ENCODE measurements around the gene CACNA1E. TPM values are rescaled to one million over a fixed set of nuclear protein-coding genes. Genes with fewer than 3 reads are reported as not detected.

CACNA1E gene
- total RNA-seq, 4 donors from 2014 or later, result 0.03 to 0.15 TPM; not detected in 2

- TF ChIP-seq POLR2A (IDR thresholded peaks at IDR 0.05), result no peak
- TF ChIP-seq CTCF (IDR thresholded peaks at IDR 0.05), result no peak
- DNase-seq (ENCODE audit: low spot score in 2 of 2), result peak in 1 of 2 donors; percentile 75
- WGBS, 2 donors, result 30 to 34% methylated on average over 5 of the region's 5 CpGs
- intact Hi-C loops (cut with DNase I; ENCODE audit: low total_unique reads), result no loop called here
- no peak overlapping the region for H3K4me3 ChIP-seq (ENCODE audit: low read depth, poor library complexity, severe bottlenecking)
These were observed 253.7 kb downstream of the CACNA1E start for GRCh38 chr1:181737056-181737455.

- intact Hi-C loops (cut with DNase I; ENCODE audit: low total_unique reads), result no loop called here
- 84 to 87% methylated on average over 9 of the region's 9 CpGs for WGBS, 2 donors
- TF ChIP-seq CTCF (IDR thresholded peaks at IDR 0.05), result no peak
- TF ChIP-seq POLR2A (IDR thresholded peaks at IDR 0.05), result no peak
- DNase-seq (ENCODE audit: low spot score in 2 of 2), result no peak
- H3K4me3 ChIP-seq (ENCODE audit: low read depth, poor library complexity, severe bottlenecking), result no peak overlapping the region
These were observed 255.9 kb downstream of the CACNA1E start for GRCh38 chr1:181739214-181739613.

GRCh38 chr1:181742426-181742825 lies 259.1 kb downstream of the CACNA1E start:
- WGBS, 2 donors, result 74 to 80% methylated on average over 4 of the region's 4 CpGs
- intact Hi-C loops (cut with DNase I; ENCODE audit: low total_unique reads), result no loop called here
- DNase-seq (ENCODE audit: low spot score in 2 of 2), result no peak
- TF ChIP-seq CTCF (IDR thresholded peaks at IDR 0.05) (no peak), POLR2A (IDR thresholded peaks at IDR 0.05) (no peak)
- H3K4me3 ChIP-seq (ENCODE audit: low read depth, poor library complexity, severe bottlenecking), result no peak overlapping the region

GRCh38 chr1:181743878-181744312 lies 260.6 kb downstream of the CACNA1E start:
- no peak overlapping the region for H3K4me3 ChIP-seq (ENCODE audit: low read depth, poor library complexity, severe bottlenecking)
- 44 to 45% methylated on average over 6 of the region's 6 CpGs for WGBS, 2 donors
- no peak for DNase-seq (ENCODE audit: low spot score in 2 of 2)
- no peak for TF ChIP-seq POLR2A (IDR thresholded peaks at IDR 0.05)
- no peak for TF ChIP-seq CTCF (IDR thresholded peaks at IDR 0.05)
- intact Hi-C loops (cut with DNase I; ENCODE audit: low total_unique reads), result no loop called here

- no peak overlapping the region for H3K4me3 ChIP-seq (ENCODE audit: low read depth, poor library complexity, severe bottlenecking)
- no peak for DNase-seq (ENCODE audit: low spot score in 2 of 2)
- WGBS, 2 donors, result 54 to 65% methylated on average over 2 of the region's 2 CpGs
- intact Hi-C loops (cut with DNase I; ENCODE audit: low total_unique reads), result no loop called here
- TF ChIP-seq CTCF (IDR thresholded peaks at IDR 0.05) (no peak), POLR2A (IDR thresholded peaks at IDR 0.05) (no peak)
These were observed 262.9 kb downstream of the CACNA1E start for GRCh38 chr1:181746224-181746623.

- DNase-seq (ENCODE audit: low spot score in 2 of 2), result no peak
- TF ChIP-seq CTCF (IDR thresholded peaks at IDR 0.05) (no peak), POLR2A (IDR thresholded peaks at IDR 0.05) (no peak)
- WGBS, 2 donors, result 58 to 63% methylated on average over 2 of the region's 2 CpGs
- intact Hi-C loops (cut with DNase I; ENCODE audit: low total_unique reads), result no loop called here
- H3K4me3 ChIP-seq (ENCODE audit: low read depth, poor library complexity, severe bottlenecking), result no peak overlapping the region
These were observed 264.7 kb downstream of the CACNA1E start for GRCh38 chr1:181748013-181748412.

All from lower leg skin (tissue), 4 donors.